MV-4-11 (cell line): ENCODE results near the gene UTP3.
"Not testable (repeated sequence)": the region's sequence is repeated elsewhere in the genome, so short reads cannot be mapped to it uniquely, and the experiment has no call there.

Experiments used
- DNase-seq: peaks from one replicate; lab custom pipeline; 2025; lab: John Stamatoyannopoulos, UW

The UTP3 gene

GRCh38 chr4:70687821-70688794 is at the start of gene UTP3:
UTP3 (plus strand) TSS chr4:70688532; CDS start chr4:70688678, 146 bp downstream.
- peak; percentile 99 for DNase-seq

GRCh38 chr4:70640192-70640591 is 48.1 kb upstream of the UTP3 start:
- DNase-seq: no peak

GRCh38 chr4:70650741-70651140 is 37.6 kb upstream of the UTP3 start:
- DNase-seq: not testable (repeated sequence)

GRCh38 chr4:70651864-70652506 is 36.3 kb upstream of the UTP3 start:
- peak; percentile 4 for DNase-seq

- no peak for DNase-seq
Measured at GRCh38 chr4:70654605-70655011, 33.7 kb upstream of the UTP3 start.

- DNase-seq: no peak
Measured at GRCh38 chr4:70657326-70657725, 31.0 kb upstream of the UTP3 start.

GRCh38 chr4:70658418-70658817 is 29.9 kb upstream of the UTP3 start:
- no peak for DNase-seq

GRCh38 chr4:70660106-70660505 is 28.2 kb upstream of the UTP3 start:
- peak; percentile 68 for DNase-seq

- DNase-seq: not testable (repeated sequence)
Measured at GRCh38 chr4:70661309-70661922, 26.9 kb upstream of the UTP3 start.

- no peak for DNase-seq
Measured at GRCh38 chr4:70666369-70666768, 22.0 kb upstream of the UTP3 start, which contains the start of gene JCHAIN. JCHAIN (minus strand) TSS chr4:70666508; CDS start chr4:70666490, 18 bp downstream.

GRCh38 chr4:70667740-70668535 is 20.4 kb upstream of the UTP3 start:
- DNase-seq: no peak

GRCh38 chr4:70670332-70671014 is 17.9 kb upstream of the UTP3 start:
- DNase-seq: no peak

GRCh38 chr4:70671091-70671490 is 17.2 kb upstream of the UTP3 start:
- DNase-seq: no peak

GRCh38 chr4:70674191-70674590 is 14.1 kb upstream of the UTP3 start:
- no peak for DNase-seq

GRCh38 chr4:70674731-70675130 is 13.6 kb upstream of the UTP3 start:
- no peak for DNase-seq

GRCh38 chr4:70676554-70677090 is 11.7 kb upstream of the UTP3 start:
- no peak for DNase-seq

- DNase-seq: no peak
Measured at GRCh38 chr4:70678383-70678999, 9.8 kb upstream of the UTP3 start.

- DNase-seq: no peak
Measured at GRCh38 chr4:70680934-70681333, 7.4 kb upstream of the UTP3 start.

- DNase-seq: no peak
Measured at GRCh38 chr4:70681704-70682103, 6.6 kb upstream of the UTP3 start.

GRCh38 chr4:70682142-70682541 is 6.2 kb upstream of the UTP3 start:
- not testable (repeated sequence) for DNase-seq
